NT2/D1 (cell line): ENCODE measurements around the gene ZNF438.

Source experiments
- YY1 ChIP-seq: IDR thresholded peaks from 2 replicates; pipeline ENCODE4 v1.6.1; 2011; ENCODE audit not compliant: insufficient read length, insufficient read depth
- ZNF274 ChIP-seq: IDR thresholded peaks from 2 replicates; pipeline ENCODE4 v1.6.1; 2011; ENCODE audit warnings: mild to moderate bottlenecking, low read depth, low read length

DNA sequence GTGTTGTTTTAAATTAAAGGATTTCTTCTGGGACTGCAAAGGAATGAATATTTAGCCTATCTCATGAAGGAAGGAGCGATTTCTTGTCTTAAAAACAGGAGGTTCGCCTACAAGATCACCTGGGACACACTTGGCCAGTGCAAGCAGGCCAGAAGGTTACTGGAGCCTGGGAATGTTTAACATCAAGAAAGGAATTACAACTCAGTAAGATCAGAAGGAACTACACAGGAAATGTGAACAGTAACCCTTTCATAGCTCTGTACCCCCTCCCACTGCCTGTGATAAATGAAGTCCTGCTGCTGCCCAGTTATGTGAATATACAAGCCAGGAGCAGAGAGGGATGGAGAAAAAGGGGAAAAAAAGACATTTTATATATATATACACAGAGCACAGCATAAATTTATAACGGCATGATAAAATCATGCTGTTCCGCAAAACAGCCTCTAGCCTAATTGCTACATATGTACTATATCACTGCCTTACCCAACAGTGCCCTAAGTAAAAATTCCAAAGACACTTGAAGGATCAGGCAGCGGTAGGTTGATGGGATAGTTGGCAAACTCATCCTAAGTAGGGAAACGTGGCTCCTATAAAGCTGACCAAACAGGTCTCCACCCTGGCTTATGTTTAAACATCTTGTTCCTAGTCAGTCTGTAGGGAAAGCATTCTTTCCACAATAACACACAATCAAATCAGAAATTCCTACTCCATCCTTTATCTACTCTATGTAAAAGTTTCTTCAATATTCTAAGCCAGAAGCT is 63.8 kb downstream of the ZNF438 start:
- TF ChIP-seq YY1 (no peak), ZNF274 (no peak)
